Activated naive CD8-positive, alpha-beta T cell treated with anti-CD3 and anti-CD28 coated beads, Interleukin-2, amount 50 U/mL, for 24 hours (primary cell): ENCODE data around the gene HABP4.

Source experiments
- ATAC-seq: fragments of 150-1000 bp; cut with Tn5 transposase; one replicate; pipeline ENCODE4 v1.10.0; 2021
- DNase-seq: peaks from one replicate; pipeline ENCODE4 v3.0.0; 2021
- H3K27ac Mint-ChIP-seq: one replicate; pipeline ENCODE4 v1.8.0; 2021; ENCODE audit warnings: mild to moderate bottlenecking, mixed read lengths
- H3K27me3 Mint-ChIP-seq: one replicate; pipeline ENCODE4 v1.8.0; 2021; ENCODE audit warnings: mixed read lengths
- H3K36me3 Mint-ChIP-seq: one replicate; pipeline ENCODE4 v1.8.0; 2021; ENCODE audit warnings: low read depth, mixed read lengths
- H3K4me1 Mint-ChIP-seq: one replicate; pipeline ENCODE4 v1.8.0; 2021; ENCODE audit warnings: mixed read lengths
- H3K4me3 Mint-ChIP-seq: one replicate; pipeline ENCODE4 v1.8.0; 2021; ENCODE audit warnings: mild to moderate bottlenecking, moderate library complexity, mixed read lengths
- H3K9me3 Mint-ChIP-seq: one replicate; pipeline ENCODE4 v1.8.0; 2021; ENCODE audit warnings: mixed read lengths

HABP4 gene

GRCh38 chr9:96508227-96508940 lies 58.4 kb downstream of the HABP4 start:
- Mint-ChIP-seq H3K4me3 (no peak overlapping the region), H3K27me3 (no peaks in the 10 kb centered on the region), H3K36me3 (no peaks in the 10 kb centered on the region), H3K27ac (no peak overlapping the region), H3K4me1 (peaks cover 5% of the 10 kb centered on the region), H3K9me3 (no peaks in the 10 kb centered on the region)
- ATAC-seq (no peak), DNase-seq (no peak)

DNA sequence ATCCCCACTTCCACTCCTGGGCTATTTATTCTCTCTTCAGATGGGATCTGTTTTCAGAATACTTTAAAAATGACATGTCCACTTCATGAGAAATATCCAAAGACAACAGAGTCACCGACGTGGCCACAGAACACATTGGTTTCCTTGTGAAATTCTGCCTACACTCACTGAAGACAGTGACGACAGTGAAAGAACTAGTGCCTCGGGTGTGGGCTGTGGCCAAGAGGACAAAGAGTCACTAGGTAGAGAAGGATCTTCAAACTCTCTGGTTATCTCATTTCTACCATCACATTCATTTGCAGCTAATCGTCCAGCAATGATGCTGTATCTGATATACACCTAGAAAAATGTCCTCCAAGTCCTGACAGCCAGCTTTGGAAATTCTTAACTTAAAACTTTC lies 59.1 kb downstream of the HABP4 start:
- DNase-seq: no peak
- Mint-ChIP-seq H3K27me3 (no peaks in the 10 kb centered on the region), H3K27ac (no peak overlapping the region), H3K36me3 (no peaks in the 10 kb centered on the region), H3K9me3 (no peaks in the 10 kb centered on the region), H3K4me3 (no peak overlapping the region), H3K4me1 (peaks cover 5% of the 10 kb centered on the region)
- ATAC-seq: no peak

DNA sequence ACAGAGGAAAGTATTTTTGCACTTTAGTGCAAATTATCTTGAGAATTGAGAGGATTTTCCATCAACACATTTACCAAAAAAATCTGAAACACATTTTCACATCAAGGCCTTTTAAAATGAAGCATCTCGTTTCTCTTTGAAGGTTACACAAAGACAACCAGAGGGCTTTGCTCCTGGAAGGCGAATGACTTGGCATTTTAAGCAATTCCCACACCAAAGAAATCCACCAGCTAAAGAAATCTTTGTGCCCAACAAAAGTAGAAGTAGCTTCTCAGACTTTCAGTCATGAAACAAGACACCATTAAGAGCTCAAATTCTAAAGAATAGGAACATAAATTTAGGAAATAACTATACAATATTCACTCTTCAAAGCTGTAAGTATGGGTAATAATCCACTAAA lies 59.9 kb downstream of the HABP4 start:
- no peak for ATAC-seq
- H3K4me1 Mint-ChIP-seq: peaks cover 5% of the 10 kb centered on the region
- no peaks in the 10 kb centered on the region for H3K27me3 Mint-ChIP-seq
- DNase-seq: no peak
- no peak overlapping the region for H3K4me3 Mint-ChIP-seq
- H3K27ac Mint-ChIP-seq: no peak overlapping the region
- H3K9me3 Mint-ChIP-seq: no peaks in the 10 kb centered on the region
- no peaks in the 10 kb centered on the region for H3K36me3 Mint-ChIP-seq

DNA sequence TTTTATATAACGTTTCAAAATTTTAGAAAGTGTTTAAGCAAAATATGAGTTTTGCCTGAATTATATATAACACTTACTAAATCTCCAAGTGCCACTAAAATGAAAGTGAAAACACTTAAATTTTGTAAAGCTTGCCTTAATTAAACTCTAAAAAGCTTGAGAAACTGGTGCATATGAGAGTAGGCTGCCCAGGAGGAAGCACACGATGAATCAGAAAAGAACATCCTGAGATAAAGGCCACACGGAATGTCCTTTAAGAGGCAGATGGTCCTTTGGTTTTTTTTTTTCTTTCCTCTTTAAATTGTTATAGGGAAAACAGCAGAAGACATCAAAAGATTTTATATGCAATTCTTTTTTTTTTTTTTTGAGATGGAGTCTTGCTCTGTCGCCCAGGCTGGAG lies 60.3 kb downstream of the HABP4 start:
- no peak for DNase-seq
- Mint-ChIP-seq H3K4me1 (peaks cover 5% of the 10 kb centered on the region), H3K27ac (no peak overlapping the region), H3K36me3 (no peaks in the 10 kb centered on the region), H3K9me3 (no peaks in the 10 kb centered on the region), H3K27me3 (no peaks in the 10 kb centered on the region), H3K4me3 (no peak overlapping the region)
- ATAC-seq: no peak

GRCh38 chr9:96512240-96512639 lies 62.3 kb downstream of the HABP4 start:
- H3K4me3 Mint-ChIP-seq: no peak overlapping the region
- H3K27me3 Mint-ChIP-seq: no peaks in the 10 kb centered on the region
- H3K4me1 Mint-ChIP-seq: peaks cover 5% of the 10 kb centered on the region
- no peaks in the 10 kb centered on the region for H3K36me3 Mint-ChIP-seq
- ATAC-seq (no peak), DNase-seq (no peak)
- no peak overlapping the region for H3K27ac Mint-ChIP-seq
- H3K9me3 Mint-ChIP-seq: no peaks in the 10 kb centered on the region

DNA sequence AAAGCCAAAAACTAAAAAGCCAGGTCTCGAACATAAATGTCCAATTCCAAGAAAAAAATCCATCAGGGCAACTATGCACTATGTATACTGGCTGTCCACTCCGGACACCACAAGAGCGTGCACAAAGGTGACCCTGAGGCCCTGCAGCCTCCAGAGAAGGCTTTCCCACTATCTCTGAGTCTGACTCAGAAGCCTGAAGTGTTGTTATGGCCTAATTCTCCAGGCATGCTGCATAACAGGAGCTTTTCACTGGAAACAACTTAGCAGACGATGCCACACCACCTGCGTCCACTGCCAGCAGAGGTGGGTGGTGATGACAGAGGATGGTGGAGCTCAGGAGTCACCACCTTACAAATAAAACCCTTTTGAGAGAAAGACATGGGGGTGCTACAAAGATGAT lies 63.7 kb downstream of the HABP4 start:
- Mint-ChIP-seq H3K4me1 (peaks cover 5% of the 10 kb centered on the region), H3K4me3 (no peak overlapping the region), H3K36me3 (no peaks in the 10 kb centered on the region), H3K27ac (no peak overlapping the region), H3K9me3 (no peaks in the 10 kb centered on the region), H3K27me3 (no peaks in the 10 kb centered on the region)
- ATAC-seq: no peak
- no peak for DNase-seq

GRCh38 chr9:96514108-96514799 lies 64.3 kb downstream of the HABP4 start:
- Mint-ChIP-seq H3K27me3 (no peaks in the 10 kb centered on the region), H3K4me3 (no peak overlapping the region), H3K4me1 (peaks cover 5% of the 10 kb centered on the region), H3K27ac (no peak overlapping the region), H3K9me3 (no peaks in the 10 kb centered on the region), H3K36me3 (no peaks in the 10 kb centered on the region)
- ATAC-seq (no peak), DNase-seq (no peak)

DNA sequence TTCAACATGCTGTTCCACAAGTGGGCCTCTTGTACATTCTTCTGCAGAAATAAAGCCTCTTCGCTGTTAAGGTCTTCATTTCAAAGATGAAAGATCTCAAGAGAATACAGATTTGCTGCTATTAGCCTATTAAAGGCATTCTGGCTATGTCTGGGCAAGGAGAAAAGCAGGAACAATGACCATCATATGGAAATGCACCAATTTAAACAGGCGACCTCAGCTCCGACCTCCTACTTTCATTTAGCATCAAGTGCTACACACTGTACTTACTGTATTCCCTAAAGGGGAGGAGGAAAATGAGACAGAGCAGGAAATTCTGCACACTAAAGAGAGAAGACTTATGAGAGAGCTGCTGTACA lies 64.8 kb downstream of the HABP4 start:
- no peak overlapping the region for H3K4me3 Mint-ChIP-seq
- no peak for DNase-seq
- H3K4me1 Mint-ChIP-seq: peaks cover 4% of the 10 kb centered on the region

DNA sequence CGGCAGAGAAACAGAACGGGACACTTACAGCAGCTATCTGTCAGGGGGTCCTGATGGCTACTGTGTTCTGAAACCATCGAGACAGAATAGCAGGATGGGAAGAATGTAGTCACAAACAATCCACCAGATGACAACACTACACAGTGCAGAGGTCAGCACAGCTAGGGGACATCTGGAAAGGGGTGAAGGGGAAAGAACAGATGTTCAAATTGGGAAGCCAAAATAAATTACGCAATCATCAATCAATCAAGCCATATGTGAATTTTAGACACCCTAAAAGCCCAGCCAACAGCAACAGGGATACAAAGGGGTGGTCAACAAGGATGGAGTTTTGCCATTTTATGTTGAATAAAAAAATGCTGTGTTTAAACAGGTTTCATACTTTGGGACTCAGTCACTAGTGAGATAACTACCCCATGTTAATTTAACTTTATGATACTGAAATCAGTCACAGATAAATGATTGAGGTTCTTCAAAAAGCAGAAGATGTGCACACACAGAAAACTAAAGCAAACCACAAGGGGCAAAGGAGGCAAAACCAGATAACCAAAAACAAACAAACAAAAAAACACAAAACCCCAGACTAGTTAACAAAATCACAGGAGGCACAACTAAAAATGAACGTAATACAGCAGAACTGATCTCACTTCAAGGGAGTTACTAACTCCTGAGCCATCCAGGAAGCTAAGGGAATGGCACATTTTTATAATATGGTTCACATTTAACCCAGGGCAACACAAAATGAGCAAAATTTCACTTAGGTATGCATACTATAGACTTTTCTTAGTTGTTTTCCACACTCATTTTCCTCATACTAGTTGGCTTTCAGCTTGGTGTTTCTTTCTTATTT lies 65.9 kb downstream of the HABP4 start:
- no peak overlapping the region for H3K4me3 Mint-ChIP-seq
- no peak for ATAC-seq
- no peaks in the 10 kb centered on the region for H3K9me3 Mint-ChIP-seq
- no peaks in the 10 kb centered on the region for H3K36me3 Mint-ChIP-seq
- no peaks in the 10 kb centered on the region for H3K27me3 Mint-ChIP-seq
- no peak for DNase-seq
- no peaks in the 10 kb centered on the region for H3K4me1 Mint-ChIP-seq
- H3K27ac Mint-ChIP-seq: no peak overlapping the region

More for the DNA sequence above, 64.8 kb downstream of the HABP4 start:
- ATAC-seq: no peak
- no peaks in the 10 kb centered on the region for H3K27me3 Mint-ChIP-seq
- H3K9me3 Mint-ChIP-seq: no peaks in the 10 kb centered on the region
- H3K36me3 Mint-ChIP-seq: no peaks in the 10 kb centered on the region
- no peak overlapping the region for H3K27ac Mint-ChIP-seq

DNA sequence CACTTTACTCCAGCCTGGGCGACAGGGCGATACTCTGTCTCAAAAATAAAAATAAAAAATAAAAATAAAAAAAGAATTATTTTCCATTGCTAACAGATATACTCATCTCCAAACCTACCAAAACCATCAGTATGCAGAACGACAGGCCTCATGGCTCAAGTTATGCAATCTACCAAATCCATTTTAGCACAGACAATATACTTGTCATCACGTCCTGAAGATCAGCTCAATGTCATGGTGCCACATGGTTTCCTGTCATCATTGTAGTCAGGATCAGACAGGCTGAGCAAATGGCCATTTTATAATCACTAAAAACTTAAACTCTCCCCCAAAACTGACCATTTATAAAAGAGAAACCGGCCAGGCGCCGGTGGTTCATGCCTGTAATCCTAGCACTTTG lies 69.1 kb downstream of the HABP4 start:
- DNase-seq (no peak), ATAC-seq (no peak)
- Mint-ChIP-seq H3K4me1 (peaks cover 12% of the 10 kb centered on the region), H3K4me3 (no peak overlapping the region), H3K9me3 (no peaks in the 10 kb centered on the region), H3K27ac (no peak overlapping the region), H3K27me3 (no peaks in the 10 kb centered on the region), H3K36me3 (no peaks in the 10 kb centered on the region)

DNA sequence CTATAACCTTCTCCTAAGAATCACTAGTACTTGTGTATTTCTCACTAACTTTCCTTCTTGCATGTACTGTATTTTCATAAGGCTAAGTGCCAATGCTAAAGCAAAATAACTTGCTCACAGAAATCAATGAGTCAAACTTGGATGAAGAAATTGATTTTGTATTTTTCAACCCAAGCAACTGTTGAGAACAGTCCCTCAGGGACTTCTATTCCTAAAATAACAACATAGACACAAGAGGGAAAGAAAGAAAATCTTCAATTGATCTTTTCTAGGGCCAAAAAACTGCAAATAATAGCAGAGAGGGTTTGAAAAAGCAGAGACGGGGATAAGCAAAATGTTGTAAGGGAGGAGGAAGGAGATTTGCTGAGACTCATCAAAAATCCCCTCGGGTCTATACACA lies 69.8 kb downstream of the HABP4 start:
- H3K4me3 Mint-ChIP-seq: no peak overlapping the region
- no peak for DNase-seq
- no peaks in the 10 kb centered on the region for H3K36me3 Mint-ChIP-seq
- H3K4me1 Mint-ChIP-seq: peaks cover 12% of the 10 kb centered on the region
- no peak overlapping the region for H3K27ac Mint-ChIP-seq
- no peaks in the 10 kb centered on the region for H3K9me3 Mint-ChIP-seq
- H3K27me3 Mint-ChIP-seq: no peaks in the 10 kb centered on the region
- ATAC-seq: no peak

- H3K4me1 Mint-ChIP-seq: peaks cover 12% of the 10 kb centered on the region
- no peaks in the 10 kb centered on the region for H3K9me3 Mint-ChIP-seq
- ATAC-seq (no peak), DNase-seq (no peak)
- no peak overlapping the region for H3K27ac Mint-ChIP-seq
- no peak overlapping the region for H3K4me3 Mint-ChIP-seq
- no peaks in the 10 kb centered on the region for H3K27me3 Mint-ChIP-seq
- H3K36me3 Mint-ChIP-seq: no peaks in the 10 kb centered on the region
These were observed 72.4 kb downstream of the HABP4 start for GRCh38 chr9:96522366-96522765.

GRCh38 chr9:96523374-96523773 lies 73.4 kb downstream of the HABP4 start:
- H3K9me3 Mint-ChIP-seq: no peaks in the 10 kb centered on the region
- ATAC-seq: no peak
- H3K4me3 Mint-ChIP-seq: no peak overlapping the region
- DNase-seq: no peak
- no peaks in the 10 kb centered on the region for H3K27me3 Mint-ChIP-seq
- H3K4me1 Mint-ChIP-seq: peaks cover 12% of the 10 kb centered on the region
- H3K36me3 Mint-ChIP-seq: peaks cover 2% of the 10 kb centered on the region
- no peak overlapping the region for H3K27ac Mint-ChIP-seq

- no peak overlapping the region for H3K27ac Mint-ChIP-seq
- no peak for DNase-seq
- ATAC-seq: no peak
- peaks cover 12% of the 10 kb centered on the region for H3K4me1 Mint-ChIP-seq
- H3K36me3 Mint-ChIP-seq: peaks cover 2% of the 10 kb centered on the region
- H3K9me3 Mint-ChIP-seq: no peaks in the 10 kb centered on the region
- no peaks in the 10 kb centered on the region for H3K27me3 Mint-ChIP-seq
- no peak overlapping the region for H3K4me3 Mint-ChIP-seq
These were observed 74.1 kb downstream of the HABP4 start for GRCh38 chr9:96524045-96524444.

DNA sequence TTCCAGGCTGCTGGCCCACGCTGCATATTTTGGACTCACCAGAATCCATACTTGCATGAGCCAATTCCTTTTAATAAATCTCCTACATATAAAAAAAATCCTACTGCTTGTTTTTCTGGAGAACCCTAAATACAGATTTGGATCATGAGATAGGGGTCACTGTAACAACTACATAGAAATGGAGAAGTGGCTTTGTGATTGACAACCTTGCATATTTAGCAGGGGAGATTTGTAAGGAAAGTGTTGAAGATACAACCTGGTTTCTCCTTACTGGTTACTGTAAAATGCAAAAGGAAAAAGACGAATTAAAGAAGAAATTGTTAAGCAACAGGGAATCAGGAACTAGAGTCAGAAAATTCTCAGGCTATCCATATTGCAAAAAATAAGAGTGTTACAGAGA lies 74.8 kb downstream of the HABP4 start:
- no peak for DNase-seq
- H3K9me3 Mint-ChIP-seq: no peaks in the 10 kb centered on the region
- peaks cover 12% of the 10 kb centered on the region for H3K4me1 Mint-ChIP-seq
- no peak for ATAC-seq
- no peaks in the 10 kb centered on the region for H3K27me3 Mint-ChIP-seq
- H3K27ac Mint-ChIP-seq: no peak overlapping the region
- H3K4me3 Mint-ChIP-seq: no peak overlapping the region
- peaks cover 2% of the 10 kb centered on the region for H3K36me3 Mint-ChIP-seq
